ENCODE measurements around the gene ARHGEF7. TPM values are rescaled to one million over a fixed set of nuclear protein-coding genes. Genes with fewer than 3 reads are reported as not detected.

ARHGEF7 gene
- total RNA-seq, 2 donors from 2014 or later: 78.8 to 104 TPM

DNA sequence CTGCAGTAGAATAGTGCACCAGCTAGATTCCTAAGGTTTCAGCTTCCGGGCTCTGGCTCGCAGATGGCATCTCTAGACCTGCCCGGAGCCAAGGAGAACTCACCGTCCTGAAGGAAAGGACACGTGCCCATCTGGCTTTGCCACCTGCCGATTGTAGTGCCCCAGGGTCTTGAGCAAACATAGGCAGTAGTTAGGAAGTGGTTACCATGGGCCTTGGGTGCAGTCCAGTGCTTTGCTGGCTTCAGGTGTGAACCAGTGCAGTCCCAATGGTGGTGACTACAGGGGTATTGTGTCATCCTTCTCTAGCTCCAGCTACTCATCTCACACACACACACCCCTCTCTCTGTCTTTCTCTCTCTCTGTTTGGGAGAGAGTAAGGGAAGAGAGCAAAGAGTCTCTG lies 143.9 kb downstream of the ARHGEF7 start:
- H3K36me3 Mint-ChIP-seq (ENCODE audit: low read depth): peaks cover 5% of the 10 kb centered on the region
- ATAC-seq (no peak), DNase-seq (no peak)
- H3K27ac Mint-ChIP-seq: no peak overlapping the region
- peaks cover 17% of the 10 kb centered on the region for H3K4me1 Mint-ChIP-seq
- no peak overlapping the region for H3K4me3 Mint-ChIP-seq
- no peaks in the 10 kb centered on the region for H3K9me3 ChIP-seq (ENCODE audit: control insufficient read depth, low read length, poor library complexity, severe bottlenecking)
- H3K27me3 Mint-ChIP-seq: no peaks in the 10 kb centered on the region

DNA sequence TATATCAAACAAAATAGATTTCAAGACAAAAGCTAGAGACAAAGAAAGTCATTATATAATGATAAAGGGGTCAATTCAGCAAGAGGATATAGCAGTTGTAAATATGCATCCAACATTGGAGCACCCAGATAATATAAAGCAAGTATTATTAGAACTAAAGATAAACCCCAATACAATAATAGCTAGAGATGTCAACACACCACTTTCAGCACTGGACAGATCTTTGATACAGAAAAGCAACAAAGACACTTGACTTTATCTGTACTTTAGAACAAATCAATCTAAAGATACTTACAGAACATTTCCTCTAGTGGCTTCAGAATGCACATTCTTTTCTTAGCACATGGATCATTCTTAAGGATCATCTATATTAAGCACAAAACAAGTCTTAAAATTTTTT lies 146.2 kb downstream of the ARHGEF7 start:
- Mint-ChIP-seq H3K4me3 (no peak overlapping the region), H3K36me3 (ENCODE audit: low read depth) (peaks cover 5% of the 10 kb centered on the region), H3K27me3 (no peaks in the 10 kb centered on the region), H3K4me1 (peaks cover 21% of the 10 kb centered on the region), H3K27ac (peak overlapping the region; percentile 77)
- ATAC-seq: no peak
- no peak for DNase-seq
- no peaks in the 10 kb centered on the region for H3K9me3 ChIP-seq (ENCODE audit: control insufficient read depth, low read length, poor library complexity, severe bottlenecking)

DNA sequence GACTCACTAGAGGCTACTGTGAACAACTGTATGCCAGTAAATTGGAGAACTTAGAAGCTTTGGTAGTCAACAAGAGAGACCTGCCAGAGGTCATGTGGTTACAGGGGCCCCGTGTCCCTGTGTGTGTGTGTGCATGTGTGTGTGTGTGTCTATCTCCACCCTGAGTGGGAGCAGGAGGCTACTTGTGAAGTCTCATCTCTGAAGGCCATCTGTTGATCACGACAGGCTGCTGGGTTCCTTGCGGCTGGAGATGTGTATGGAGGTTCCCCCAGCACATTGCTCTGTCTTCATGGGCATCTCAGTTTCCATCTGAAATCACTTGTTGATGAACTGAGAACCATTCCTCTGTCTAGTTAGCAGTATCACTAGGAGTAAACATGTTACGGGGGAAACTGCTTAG lies 147.2 kb downstream of the ARHGEF7 start:
- H3K27ac Mint-ChIP-seq: peak overlapping the region; percentile 77
- no peaks in the 10 kb centered on the region for H3K27me3 Mint-ChIP-seq
- H3K4me1 Mint-ChIP-seq: peaks cover 22% of the 10 kb centered on the region
- H3K9me3 ChIP-seq (ENCODE audit: control insufficient read depth, low read length, poor library complexity, severe bottlenecking): no peaks in the 10 kb centered on the region
- peaks cover 4% of the 10 kb centered on the region for H3K36me3 Mint-ChIP-seq (ENCODE audit: low read depth)
- DNase-seq: no peak
- H3K4me3 Mint-ChIP-seq: no peak overlapping the region
- ATAC-seq: no peak

DNA sequence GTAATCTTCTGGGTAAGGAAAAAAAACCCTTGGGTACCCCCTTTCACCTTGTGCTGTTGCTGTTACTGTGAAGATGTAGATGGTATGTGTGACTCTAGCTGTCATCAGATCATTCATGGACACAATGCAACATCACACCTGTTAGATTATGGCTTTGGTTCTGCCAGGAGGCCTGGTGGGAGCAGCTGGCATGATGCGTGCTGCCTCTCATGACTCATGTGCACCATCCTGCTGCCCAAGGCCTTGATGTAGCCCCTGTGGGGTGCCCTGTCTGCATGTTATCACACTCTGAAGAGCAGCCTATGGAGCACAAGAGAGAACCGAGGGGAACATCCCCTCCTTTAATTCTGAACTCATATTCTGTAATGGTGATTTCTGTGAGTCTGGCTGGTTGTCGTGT lies 147.6 kb downstream of the ARHGEF7 start:
- Mint-ChIP-seq H3K4me1 (peaks cover 22% of the 10 kb centered on the region), H3K36me3 (ENCODE audit: low read depth) (peaks cover 4% of the 10 kb centered on the region), H3K27ac (peak overlapping the region; percentile 77), H3K27me3 (no peaks in the 10 kb centered on the region), H3K4me3 (no peak overlapping the region)
- DNase-seq (no peak), ATAC-seq (no peak)
- no peaks in the 10 kb centered on the region for H3K9me3 ChIP-seq (ENCODE audit: control insufficient read depth, low read length, poor library complexity, severe bottlenecking)

DNA sequence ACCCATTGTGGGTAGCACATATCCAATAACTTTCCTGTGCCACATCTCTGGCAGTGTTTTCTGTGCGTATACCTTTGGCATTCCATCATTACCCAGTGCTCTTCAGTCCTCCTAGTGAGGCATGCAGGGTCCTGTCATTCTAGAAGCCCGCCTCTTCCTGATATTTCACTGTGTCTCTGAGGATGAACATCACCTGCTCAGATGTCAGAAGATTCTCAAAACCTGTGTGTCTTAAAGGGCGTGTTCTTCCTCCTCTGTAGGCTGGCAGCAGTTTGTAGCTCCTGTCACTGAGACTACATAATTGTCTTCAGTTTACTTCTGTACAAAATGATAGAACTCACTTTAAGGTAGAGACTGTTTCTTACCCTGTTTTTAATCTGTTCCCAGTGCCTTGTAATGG lies 148.5 kb downstream of the ARHGEF7 start:
- H3K9me3 ChIP-seq (ENCODE audit: control insufficient read depth, low read length, poor library complexity, severe bottlenecking): no peaks in the 10 kb centered on the region
- Mint-ChIP-seq H3K4me3 (no peak overlapping the region), H3K27me3 (no peaks in the 10 kb centered on the region), H3K27ac (no peak overlapping the region), H3K4me1 (peaks cover 22% of the 10 kb centered on the region), H3K36me3 (ENCODE audit: low read depth) (peaks cover 4% of the 10 kb centered on the region)
- ATAC-seq (no peak), DNase-seq (no peak)

DNA sequence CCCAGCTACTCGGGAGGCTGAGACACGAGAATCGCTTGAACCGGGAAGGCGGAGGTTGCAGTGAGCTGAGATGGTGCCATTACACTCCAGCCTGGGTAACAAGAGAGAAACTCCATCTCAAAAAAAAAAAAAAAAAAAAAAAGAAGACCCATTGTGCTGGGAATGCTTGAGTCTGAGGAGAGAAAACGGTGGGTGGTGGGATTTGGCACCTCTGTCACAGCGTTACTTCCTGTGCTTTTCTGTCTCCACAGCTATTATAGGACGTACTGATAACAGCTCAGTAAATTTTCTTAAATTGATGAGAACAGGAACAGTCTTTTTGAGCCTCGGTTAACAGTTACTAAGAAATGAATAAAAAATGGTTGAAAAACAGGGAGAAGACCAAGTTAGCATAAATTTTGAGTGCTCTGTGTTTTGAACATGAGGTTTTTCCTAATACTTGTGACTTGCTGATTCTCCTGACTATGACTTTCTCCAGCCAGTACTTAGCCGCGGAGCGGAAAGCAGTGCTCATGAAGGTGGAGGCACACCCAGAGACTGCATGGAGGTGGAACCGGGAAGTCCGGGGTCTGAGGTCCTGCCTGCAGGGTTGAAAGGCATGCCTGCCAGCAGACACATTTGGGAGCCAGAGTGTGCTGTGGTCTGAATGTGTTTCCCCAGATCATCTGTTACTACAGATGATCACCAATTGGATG lies 150.0 kb downstream of the ARHGEF7 start:
- H3K27ac Mint-ChIP-seq: no peak overlapping the region
- peaks cover 4% of the 10 kb centered on the region for H3K36me3 Mint-ChIP-seq (ENCODE audit: low read depth)
- DNase-seq (no peak), ATAC-seq (no peak)
- H3K4me3 Mint-ChIP-seq: no peak overlapping the region
- no peaks in the 10 kb centered on the region for H3K27me3 Mint-ChIP-seq
- no peaks in the 10 kb centered on the region for H3K9me3 ChIP-seq (ENCODE audit: control insufficient read depth, low read length, poor library complexity, severe bottlenecking)
- peaks cover 27% of the 10 kb centered on the region for H3K4me1 Mint-ChIP-seq

DNA sequence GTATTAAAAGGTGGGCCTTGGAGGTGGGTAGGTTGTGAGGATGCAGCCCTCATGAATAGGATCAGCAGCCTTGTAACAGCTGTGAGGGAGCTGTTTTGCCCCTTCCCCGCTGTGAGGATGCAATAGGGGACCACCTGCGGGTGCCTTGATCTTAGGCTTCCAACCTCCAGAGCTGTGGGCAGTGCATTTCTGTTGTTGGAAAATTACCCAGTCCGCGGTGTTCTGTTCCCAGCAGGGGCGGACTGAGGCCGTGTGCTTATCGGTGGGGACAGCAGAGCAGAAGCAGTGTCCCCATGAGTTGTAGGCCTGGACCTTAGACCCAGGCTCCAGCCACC lies 150.6 kb downstream of the ARHGEF7 start:
- Mint-ChIP-seq H3K4me1 (peaks cover 30% of the 10 kb centered on the region), H3K4me3 (no peak overlapping the region), H3K36me3 (ENCODE audit: low read depth) (peaks cover 6% of the 10 kb centered on the region), H3K27me3 (no peaks in the 10 kb centered on the region), H3K27ac (no peak overlapping the region)
- DNase-seq (no peak), ATAC-seq (no peak)
- no peaks in the 10 kb centered on the region for H3K9me3 ChIP-seq (ENCODE audit: control insufficient read depth, low read length, poor library complexity, severe bottlenecking)

DNA sequence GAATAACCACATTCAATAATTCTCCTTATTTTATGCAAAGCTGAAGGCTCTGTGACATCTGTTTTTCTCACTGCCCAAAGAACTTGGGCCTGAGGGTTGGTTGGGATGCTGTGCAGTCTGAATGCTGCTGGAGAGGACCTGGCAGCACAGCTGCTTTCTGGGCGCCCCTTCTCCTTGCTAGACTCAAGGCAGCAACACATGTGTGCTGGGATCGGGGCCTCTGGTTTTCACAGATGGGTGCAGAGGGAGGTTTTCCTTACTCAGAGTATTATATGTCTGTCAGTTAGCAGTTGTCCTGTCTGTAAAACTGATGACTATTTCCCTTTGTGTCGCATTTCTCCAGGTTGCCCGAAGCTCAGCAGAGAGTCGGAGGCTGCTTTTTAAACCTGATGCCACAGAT lies 152.1 kb downstream of the ARHGEF7 start:
- Mint-ChIP-seq H3K27ac (no peak overlapping the region), H3K4me1 (peaks cover 30% of the 10 kb centered on the region), H3K27me3 (no peaks in the 10 kb centered on the region), H3K4me3 (no peak overlapping the region), H3K36me3 (ENCODE audit: low read depth) (peaks cover 8% of the 10 kb centered on the region)
- no peaks in the 10 kb centered on the region for H3K9me3 ChIP-seq (ENCODE audit: control insufficient read depth, low read length, poor library complexity, severe bottlenecking)
- ATAC-seq (no peak), DNase-seq (no peak)

DNA sequence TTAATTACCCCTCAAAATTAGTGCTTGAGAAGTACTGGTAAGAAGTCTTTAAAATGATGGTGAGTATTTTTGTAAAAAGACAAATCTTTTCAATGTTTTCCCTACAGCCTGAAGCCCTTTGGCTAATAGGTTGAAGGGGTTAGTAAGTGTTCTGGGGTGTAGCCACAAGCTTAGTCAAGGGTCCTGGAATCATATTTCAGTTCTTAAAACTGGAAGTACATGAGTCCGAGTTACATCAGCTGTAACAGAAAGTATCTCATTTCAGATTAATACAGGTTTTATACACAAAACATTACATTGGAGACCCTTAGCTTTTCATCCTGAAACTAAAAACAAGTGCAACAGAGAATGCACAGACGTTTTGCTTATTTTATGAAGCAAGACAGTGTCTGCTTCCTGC lies 152.7 kb downstream of the ARHGEF7 start:
- ATAC-seq (no peak), DNase-seq (no peak)
- Mint-ChIP-seq H3K36me3 (ENCODE audit: low read depth) (peaks cover 10% of the 10 kb centered on the region), H3K4me3 (no peak overlapping the region), H3K27ac (no peak overlapping the region), H3K4me1 (peaks cover 27% of the 10 kb centered on the region), H3K27me3 (no peaks in the 10 kb centered on the region)
- no peaks in the 10 kb centered on the region for H3K9me3 ChIP-seq (ENCODE audit: control insufficient read depth, low read length, poor library complexity, severe bottlenecking)

DNA sequence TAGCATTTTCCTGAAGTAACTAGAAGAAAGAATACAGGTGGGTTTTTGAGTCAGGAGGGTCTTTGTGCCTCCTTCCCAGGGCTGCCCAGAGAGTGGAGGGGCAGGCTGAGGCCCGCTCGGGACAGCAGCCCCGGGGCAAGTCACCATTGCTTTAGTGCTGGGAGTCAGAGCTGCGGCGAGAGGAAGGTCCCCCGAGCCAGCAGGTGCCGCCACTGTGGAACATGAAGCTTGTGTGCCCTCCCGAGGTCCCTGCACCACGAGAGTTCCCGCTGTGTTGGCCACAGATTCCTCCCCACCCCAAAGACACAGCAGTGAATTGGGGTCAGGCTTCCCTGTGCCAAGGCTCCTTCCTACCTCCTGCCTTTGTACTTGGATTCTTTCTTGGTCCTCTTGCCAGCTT lies 154.4 kb downstream of the ARHGEF7 start:
- Mint-ChIP-seq H3K27me3 (no peaks in the 10 kb centered on the region), H3K4me1 (peaks cover 21% of the 10 kb centered on the region), H3K36me3 (ENCODE audit: low read depth) (peaks cover 10% of the 10 kb centered on the region), H3K27ac (peak overlapping the region; percentile 43), H3K4me3 (no peak overlapping the region)
- H3K9me3 ChIP-seq (ENCODE audit: control insufficient read depth, low read length, poor library complexity, severe bottlenecking): no peaks in the 10 kb centered on the region
- ATAC-seq (no peak), DNase-seq (no peak)

DNA sequence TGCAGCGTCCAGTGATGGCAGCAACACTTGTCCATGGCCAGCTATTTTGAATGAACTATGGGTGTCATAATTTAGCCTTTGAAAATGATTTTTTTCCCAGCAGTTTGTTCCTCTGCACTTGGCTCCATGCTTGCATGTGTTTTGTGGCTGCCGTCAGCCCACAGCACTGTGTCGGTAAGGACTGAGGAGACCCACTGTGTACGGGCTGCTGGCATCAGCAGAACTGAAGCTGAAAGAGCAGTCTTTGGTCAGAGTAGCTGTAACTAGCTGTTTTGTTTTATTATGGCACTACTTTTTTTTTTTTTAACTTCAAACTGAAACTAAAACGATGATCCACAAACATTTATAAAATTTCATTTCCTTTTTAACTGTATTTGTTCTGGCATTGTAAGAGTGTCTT lies 155.0 kb downstream of the ARHGEF7 start:
- no peak for ATAC-seq
- no peaks in the 10 kb centered on the region for H3K27me3 Mint-ChIP-seq
- H3K27ac Mint-ChIP-seq: peak overlapping the region; percentile 43
- no peak for DNase-seq
- H3K9me3 ChIP-seq (ENCODE audit: control insufficient read depth, low read length, poor library complexity, severe bottlenecking): no peaks in the 10 kb centered on the region
- peaks cover 21% of the 10 kb centered on the region for H3K4me1 Mint-ChIP-seq
- peaks cover 10% of the 10 kb centered on the region for H3K36me3 Mint-ChIP-seq (ENCODE audit: low read depth)
- H3K4me3 Mint-ChIP-seq: no peak overlapping the region

DNA sequence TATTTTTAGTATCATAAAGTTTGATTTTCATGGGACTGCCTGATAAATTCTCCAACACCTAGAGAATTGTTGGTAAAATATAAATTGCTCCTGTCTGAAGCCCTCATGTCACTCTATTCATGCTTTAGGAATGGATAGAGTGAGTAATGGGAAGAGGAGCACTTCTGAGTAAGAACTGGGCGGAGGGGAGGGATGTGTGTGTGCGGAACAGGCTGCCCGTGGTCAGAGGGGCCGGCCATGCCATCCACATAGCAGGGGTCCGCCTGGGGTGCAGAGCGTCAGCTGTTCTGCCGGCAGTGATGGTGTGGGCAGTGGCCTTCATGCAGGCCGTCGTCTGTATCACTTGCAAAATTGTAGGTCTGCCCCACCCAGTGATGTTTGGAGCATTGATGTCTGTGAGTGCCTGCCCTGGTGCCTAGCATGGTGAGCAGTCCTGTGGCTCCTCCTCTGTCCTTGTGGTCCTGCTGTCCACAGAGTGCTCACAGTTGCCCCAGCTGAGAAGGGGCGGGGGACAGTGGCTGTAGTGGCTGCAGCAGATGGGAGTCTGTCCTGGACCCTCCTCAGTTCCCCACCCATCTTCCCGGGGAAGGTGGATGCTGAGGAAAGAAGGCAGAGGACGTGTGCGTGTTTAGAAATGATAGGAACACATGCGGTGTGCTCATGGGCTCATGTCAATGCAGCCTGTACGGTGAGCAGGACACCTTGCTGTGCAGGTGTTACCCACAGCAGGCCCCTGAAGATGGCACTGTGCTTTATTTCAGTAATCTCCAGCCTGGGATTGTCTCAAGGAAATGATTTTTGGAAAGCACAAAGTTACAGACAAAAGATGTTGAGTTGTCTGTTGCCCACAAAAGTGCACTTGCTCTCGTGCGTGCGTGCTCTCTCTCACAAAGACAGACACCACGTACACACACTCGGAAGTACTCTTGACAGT lies 155.9 kb downstream of the ARHGEF7 start:
- ATAC-seq (no peak), DNase-seq (no peak)
- Mint-ChIP-seq H3K36me3 (ENCODE audit: low read depth) (peaks cover 13% of the 10 kb centered on the region), H3K4me3 (no peak overlapping the region), H3K27me3 (no peaks in the 10 kb centered on the region), H3K27ac (peak overlapping the region; percentile 43), H3K4me1 (peaks cover 19% of the 10 kb centered on the region)
- H3K9me3 ChIP-seq (ENCODE audit: control insufficient read depth, low read length, poor library complexity, severe bottlenecking): no peaks in the 10 kb centered on the region

DNA sequence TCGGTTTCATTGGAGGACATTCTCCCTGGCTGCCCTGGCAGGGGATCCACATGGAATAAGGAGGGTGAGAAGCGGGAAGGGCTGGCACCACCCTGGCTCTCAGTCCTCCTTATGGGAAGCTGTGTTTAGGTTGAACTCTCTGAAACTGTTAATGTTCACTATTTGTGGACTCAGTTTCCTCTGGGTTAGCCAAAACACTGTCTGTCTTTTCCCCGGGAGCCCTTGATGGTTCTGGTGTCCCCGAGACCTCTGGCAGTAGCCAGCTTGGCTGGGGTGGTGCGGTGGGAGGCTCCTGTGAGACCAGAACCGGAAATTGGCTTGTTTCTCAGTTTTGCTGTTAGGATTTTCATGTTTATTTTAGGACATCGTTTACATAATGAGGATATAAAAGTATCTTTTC lies 157.0 kb downstream of the ARHGEF7 start:
- Mint-ChIP-seq H3K27ac (no peak overlapping the region), H3K27me3 (no peaks in the 10 kb centered on the region), H3K4me3 (no peak overlapping the region), H3K4me1 (peaks cover 12% of the 10 kb centered on the region), H3K36me3 (ENCODE audit: low read depth) (peaks cover 10% of the 10 kb centered on the region)
- no peak for ATAC-seq
- no peaks in the 10 kb centered on the region for H3K9me3 ChIP-seq (ENCODE audit: control insufficient read depth, low read length, poor library complexity, severe bottlenecking)
- DNase-seq: no peak

DNA sequence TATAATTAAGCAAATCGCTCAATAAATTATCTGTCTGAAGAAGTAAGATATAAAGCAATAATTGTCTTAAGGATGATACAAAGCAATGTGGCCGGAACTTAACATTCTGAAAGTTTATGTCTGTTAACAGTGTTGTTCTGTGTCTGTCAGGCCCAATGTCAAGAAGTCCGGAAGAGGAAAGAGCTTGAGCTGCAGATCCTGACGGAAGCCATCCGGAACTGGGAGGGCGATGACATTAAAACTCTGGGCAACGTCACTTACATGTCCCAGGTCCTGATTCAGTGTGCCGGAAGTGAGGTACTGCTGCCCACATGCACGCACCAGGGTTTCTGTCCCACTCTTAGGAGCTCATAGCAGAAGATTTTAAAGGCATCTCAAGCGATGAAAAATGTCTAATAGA lies 160.3 kb downstream of the ARHGEF7 start:
- H3K4me3 Mint-ChIP-seq: no peak overlapping the region
- peak overlapping the region; percentile 39 for H3K27ac Mint-ChIP-seq
- peaks cover 14% of the 10 kb centered on the region for H3K36me3 Mint-ChIP-seq (ENCODE audit: low read depth)
- no peaks in the 10 kb centered on the region for H3K9me3 ChIP-seq (ENCODE audit: control insufficient read depth, low read length, poor library complexity, severe bottlenecking)
- no peaks in the 10 kb centered on the region for H3K27me3 Mint-ChIP-seq
- DNase-seq (no peak), ATAC-seq (no peak)
- peaks cover 10% of the 10 kb centered on the region for H3K4me1 Mint-ChIP-seq
